Retina (tissue), 1 donor: ENCODE data around the gene KRTAP10-1.
"Not testable (repeated sequence)": the region's sequence is repeated elsewhere in the genome, so short reads cannot be mapped to it uniquely, and the experiment has no call there.

ENCODE experiments used
- DNase-seq: peaks from one replicate; pipeline ENCODE4 v3.0.0-alpha.2; 2016

KRTAP10-1 gene

DNA sequence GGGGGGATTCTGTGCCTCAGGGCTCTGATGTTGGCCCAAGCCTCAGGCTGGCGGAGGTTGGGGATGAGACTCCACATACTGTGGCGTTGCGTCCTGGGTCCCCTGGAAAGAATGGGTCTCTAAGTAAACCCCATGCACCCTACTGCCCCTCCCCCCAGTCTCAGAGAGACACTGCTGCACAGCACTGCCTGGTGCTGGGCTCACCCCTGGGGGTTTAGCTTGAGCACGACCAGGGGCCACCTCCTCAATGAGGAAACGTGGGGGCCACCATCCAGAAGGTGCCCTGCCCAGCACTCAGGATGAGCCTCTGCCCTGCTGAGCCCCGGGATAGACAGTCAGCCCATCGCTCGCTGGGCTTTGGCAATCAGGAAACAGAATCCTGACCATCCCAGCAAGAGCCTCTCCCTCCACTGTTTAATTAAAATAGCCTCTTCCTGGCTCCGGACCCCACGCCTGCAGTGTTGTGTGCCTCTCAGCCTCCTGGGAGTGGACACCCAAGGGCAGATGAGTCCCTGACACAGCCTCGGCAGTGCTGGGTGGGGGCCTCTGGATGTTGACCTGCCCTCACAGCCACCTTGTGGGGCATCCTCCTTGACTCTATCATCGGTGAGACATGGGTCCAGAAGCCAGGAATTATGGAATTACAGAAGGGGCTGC, 30.0 kb upstream of the KRTAP10-1 start:
- no peak for DNase-seq

- no peak for DNase-seq
Measured at GRCh38 chr21:44568667-44569556, 28.9 kb upstream of the KRTAP10-1 start.

DNA sequence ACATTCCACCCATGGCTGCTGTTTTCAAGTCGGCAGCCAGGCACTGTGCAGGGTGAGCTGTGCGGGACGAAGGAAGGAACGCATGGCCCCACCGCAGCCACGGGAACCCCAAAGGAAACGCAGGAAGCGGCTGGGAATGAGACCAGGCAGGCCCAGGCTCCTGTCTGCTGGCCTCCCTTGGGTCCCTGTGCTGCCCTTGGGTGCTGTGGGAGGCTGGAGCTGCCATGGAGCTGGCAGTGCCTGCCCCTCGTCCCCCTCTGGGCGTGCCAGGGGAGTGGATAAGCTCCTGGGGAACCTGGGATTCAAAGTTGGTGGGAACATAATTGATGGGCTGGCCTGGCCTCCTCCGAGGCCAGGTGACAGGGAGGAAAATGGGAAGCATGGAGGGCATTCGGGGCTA, 28.3 kb upstream of the KRTAP10-1 start:
- no peak for DNase-seq

DNA sequence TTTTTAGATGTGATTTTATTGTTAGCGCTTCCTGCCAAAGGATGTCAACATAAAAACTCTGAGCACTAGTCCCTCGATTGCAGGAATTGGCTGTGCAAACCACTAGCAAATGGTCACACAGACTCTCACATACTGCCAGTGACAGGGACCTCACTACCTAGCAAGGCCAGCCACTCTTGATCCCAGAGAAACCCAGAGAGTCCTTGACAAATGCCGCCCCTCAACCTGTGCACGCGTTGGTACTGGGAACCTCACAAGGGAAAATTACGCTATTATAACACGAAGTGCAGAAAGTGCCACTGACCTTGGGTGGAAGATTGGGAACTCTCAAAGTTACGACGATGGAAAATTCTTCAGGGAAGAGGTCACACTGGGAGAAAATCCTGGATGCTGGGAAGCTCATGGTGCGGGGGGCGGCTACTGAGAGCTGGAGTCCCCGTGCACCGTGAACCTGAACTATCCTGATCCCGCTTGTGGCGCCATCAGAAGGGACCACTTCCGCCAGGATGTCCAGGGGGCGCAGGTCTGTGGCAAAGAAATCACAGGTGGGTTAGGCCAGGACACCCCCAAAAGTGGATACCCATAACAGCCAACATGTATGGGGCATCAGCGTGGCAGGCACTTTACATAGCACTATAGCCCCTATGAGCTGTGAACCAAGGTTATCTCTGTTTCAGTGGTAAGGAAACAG, 27.6 kb upstream of the KRTAP10-1 start:
- DNase-seq, result no peak

GRCh38 chr21:44566403-44566802, 26.4 kb upstream of the KRTAP10-1 start:
- DNase-seq, result no peak

DNA sequence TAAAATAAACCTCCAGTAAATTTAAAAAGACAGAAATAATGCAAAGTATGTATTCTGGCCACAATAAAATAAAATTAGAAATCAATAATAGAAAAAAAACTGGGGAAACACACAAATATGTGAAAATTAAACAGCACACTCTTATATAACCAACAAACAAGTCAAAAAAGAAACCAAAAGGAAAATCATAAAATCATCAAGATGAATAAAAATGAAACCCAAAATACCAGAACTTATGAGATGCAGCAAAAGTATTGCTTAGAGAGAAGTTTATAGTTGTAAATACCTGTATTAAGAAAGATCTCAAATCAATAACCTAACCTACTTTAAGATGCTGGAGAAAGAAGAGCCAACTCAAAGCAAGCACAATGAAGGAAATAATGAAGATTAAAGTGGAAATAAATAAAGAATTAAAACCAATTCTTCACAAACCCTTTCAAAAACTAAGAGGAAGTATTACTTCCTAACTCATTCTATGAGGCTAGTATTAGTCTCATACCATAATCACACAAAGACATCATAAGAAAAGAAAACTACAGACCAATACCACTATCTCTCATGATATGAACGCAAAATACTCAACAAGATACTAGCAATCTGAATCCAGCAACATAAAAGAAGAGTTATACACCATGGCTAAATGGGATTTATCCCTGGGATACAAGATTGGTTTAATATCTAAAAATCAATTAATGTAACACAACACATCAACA, 25.0 kb upstream of the KRTAP10-1 start:
- no peak for DNase-seq

DNA sequence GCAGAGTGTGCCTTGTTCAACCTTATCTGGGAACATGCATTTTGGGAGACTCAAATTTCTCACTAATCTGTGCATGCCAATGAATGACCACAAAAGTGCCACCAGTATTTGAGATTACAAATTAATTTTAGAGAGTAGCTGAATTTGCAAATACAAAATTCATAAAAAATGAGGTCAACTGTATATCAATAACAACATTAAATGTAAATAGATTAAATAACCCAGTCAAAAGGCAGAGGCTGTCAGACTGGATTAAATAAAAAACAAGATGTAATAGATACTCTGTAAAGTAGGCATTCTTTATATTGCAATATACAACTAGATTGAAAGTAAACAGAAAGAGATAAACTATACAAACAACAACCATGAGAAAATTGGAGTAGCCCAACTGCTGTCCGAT, 24.1 kb upstream of the KRTAP10-1 start:
- no peak for DNase-seq

- no peak for DNase-seq
Measured at GRCh38 chr21:44558695-44559094, 18.7 kb upstream of the KRTAP10-1 start, which contains the start of gene KRTAP10-3. Gene KRTAP10-3 (minus strand): TSS chr21:44558795. CDS start chr21:44558715, 80 bp downstream.

GRCh38 chr21:44558329-44558675, 18.3 kb upstream of the KRTAP10-1 start:
- DNase-seq, result not testable (repeated sequence)

DNA sequence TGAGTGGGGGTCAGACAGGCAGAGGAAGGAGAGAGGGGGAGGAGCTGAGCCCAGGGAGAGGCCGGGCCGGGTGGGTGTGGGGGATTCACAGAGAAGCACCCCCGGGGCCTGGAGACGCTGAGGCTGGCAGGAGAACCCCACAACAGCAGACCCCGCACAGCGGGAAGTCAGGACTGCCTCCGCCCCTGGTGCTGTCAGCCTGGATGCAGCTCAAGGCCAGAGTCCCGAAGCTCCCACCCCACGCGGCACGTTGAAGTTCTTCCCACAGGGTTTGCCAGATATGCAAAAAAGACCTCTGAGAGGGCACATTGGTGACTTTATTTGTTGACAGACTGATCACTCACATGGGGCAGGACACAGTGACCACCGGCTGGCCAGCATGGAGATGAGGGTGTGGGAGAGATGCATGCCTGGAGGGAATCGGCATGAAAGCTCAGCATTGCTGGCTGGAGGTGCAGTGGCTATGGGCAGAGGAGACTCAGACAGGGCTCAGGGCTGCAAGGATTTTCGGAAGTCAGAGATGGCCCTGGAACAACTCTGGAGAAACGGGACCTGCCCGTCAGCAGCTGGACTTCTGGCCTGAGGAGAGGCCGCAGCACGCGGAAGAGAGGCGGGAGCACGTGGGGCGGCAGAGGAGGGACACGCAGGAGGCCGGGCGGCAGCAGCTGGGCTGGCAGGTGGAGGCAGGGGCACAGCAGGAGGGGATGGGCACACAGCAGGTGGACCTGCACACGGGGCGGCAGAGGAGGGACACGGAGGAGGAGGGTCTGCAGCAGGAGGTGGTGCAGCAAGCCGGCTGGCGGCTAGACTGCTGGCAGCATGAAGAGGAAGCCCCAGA, 17.7 kb upstream of the KRTAP10-1 start:
- peak; percentile 47 for DNase-seq

DNA sequence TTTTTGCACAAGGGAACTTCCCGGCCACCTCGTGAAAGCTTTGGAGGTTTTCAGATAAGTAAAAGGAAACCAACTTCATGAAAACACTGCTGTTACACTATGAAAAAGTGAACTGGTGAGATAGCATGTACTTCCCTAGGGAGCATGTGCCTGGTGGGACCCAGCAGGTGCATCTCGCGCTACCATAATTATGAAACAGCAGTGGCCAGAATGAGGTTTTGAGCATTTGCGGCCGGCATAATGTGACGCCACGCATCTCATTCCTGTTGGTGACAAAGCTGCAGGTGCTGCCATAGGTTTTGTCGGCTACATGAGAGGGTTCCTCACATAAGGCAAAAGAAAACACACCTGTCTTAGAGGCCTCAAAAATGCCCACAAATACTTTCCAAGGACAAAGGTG, 16.9 kb upstream of the KRTAP10-1 start:
- no peak for DNase-seq

GRCh38 chr21:44555200-44555875, 15.3 kb upstream of the KRTAP10-1 start:
- DNase-seq, result no peak

GRCh38 chr21:44552681-44553080, 12.7 kb upstream of the KRTAP10-1 start:
- DNase-seq, result no peak

GRCh38 chr21:44552136-44552535, 12.1 kb upstream of the KRTAP10-1 start:
- DNase-seq, result no peak

- DNase-seq, result no peak
Measured at GRCh38 chr21:44551340-44551961, 11.5 kb upstream of the KRTAP10-1 start, which contains the start of gene KRTAP10-2. Gene KRTAP10-2 (minus strand): TSS chr21:44551505. CDS start chr21:44551458, 47 bp downstream.

- DNase-seq, result no peak
Measured at GRCh38 chr21:44550807-44551206, 10.8 kb upstream of the KRTAP10-1 start.

GRCh38 chr21:44550285-44550684, 10.3 kb upstream of the KRTAP10-1 start:
- not testable (repeated sequence) for DNase-seq

DNA sequence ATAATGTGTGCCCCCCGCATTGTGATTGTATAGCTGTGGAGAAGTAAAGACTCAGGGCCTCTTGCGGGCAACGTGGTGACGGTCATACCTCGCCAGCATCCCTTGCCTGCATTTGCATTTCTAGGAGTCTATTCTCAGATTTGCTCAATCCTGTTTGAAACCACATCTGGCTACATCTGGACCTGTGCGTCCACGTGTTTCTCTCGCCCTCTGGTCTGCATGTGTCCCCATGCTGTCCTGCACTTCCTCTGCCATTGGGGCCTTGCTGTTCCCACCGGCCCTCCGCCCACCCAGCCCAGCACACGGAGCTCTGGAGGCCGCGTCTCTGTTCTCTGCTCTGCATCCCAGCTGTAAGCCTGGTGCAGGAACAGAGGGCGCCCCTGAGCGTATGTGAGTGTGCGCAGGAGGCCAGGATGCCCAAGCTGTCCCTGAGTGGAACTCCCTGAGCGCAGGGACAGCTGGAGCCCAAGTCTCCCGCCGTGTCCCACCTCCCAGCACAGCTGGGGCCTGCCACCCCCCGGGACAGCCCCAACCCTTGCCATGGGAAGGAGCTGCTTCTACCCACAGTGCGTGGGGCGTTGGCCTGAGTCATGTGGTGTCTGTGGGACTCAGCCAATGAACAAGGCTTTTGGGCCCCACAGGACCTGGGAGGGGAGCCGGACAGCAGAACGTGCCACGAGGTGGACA, 9.7 kb upstream of the KRTAP10-1 start:
- DNase-seq, result no peak

- no peak for DNase-seq
Measured at GRCh38 chr21:44548922-44549321, 8.9 kb upstream of the KRTAP10-1 start.

DNA sequence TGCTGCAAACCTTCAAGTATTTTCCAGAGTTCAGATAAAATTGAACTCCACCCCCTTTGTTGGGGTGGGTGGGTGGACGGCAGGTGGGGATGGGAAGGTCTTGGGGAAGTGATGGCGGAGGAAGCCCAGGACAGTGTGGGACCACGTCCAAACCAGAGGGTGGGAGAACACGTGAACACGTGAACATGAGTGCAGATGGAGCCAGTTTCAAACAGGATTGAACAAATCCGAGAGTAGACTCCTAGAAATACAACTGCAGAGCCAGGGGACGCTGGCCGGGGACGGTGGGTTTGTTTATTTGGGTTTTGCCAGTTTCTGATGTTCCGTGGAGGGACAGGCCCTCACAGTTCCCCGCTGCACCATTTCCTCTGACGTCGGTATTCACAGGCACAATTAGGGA, 8.4 kb upstream of the KRTAP10-1 start:
- no peak for DNase-seq
